GM10847 (cell line): ENCODE measurements around the gene CELF3.

Source experiments
- POLR2A ChIP-seq: IDR thresholded peaks from 2 replicates; pipeline ENCODE4 v1.6.1; 2011; ENCODE audit not compliant: insufficient read length; ENCODE audit errors: extremely low read depth

The CELF3 gene

DNA sequence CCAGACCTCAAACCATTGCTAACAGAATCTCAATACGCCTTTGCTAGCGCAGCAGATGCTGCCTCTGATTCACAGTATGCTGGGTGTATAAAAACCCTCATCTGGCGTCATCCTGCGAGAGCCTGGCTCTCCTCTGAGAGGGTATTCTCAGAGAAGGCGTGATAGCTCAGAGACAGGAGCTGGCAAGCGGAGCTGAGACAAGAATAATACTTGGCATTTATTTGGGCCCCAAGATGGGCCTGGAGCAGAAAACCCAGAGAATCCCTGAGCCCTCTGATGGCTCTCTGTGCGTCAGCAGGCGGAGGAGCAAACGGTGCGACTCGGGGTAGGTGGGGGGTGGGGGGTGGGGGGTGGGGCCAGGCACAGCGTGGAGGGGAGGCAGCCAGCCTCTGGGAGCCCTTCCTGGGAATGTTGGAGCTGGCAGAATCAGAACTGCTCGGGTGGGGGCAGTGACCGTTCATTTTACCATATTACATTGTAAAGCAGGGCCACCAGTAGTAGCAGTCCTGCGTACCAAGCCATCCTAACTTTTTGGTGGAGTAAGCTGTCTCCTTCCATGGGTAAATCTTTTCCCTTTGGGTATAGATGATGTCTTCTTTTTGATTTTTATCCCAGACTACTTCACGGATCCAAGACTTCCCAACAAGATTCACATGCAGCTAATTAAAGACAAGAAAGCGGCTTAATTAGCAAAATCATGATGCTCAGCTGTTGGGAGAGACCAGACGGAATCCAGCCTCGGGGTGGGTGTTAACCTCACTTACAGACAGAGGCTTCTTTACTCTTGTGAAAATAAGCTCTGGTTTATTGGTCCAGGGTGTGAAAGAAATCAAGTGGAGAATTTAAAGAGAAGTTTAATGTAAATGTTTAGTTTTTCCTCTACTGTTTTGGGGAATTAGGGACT lies 11.8 kb upstream of the CELF3 start:
- TF ChIP-seq POLR2A = no peak

DNA sequence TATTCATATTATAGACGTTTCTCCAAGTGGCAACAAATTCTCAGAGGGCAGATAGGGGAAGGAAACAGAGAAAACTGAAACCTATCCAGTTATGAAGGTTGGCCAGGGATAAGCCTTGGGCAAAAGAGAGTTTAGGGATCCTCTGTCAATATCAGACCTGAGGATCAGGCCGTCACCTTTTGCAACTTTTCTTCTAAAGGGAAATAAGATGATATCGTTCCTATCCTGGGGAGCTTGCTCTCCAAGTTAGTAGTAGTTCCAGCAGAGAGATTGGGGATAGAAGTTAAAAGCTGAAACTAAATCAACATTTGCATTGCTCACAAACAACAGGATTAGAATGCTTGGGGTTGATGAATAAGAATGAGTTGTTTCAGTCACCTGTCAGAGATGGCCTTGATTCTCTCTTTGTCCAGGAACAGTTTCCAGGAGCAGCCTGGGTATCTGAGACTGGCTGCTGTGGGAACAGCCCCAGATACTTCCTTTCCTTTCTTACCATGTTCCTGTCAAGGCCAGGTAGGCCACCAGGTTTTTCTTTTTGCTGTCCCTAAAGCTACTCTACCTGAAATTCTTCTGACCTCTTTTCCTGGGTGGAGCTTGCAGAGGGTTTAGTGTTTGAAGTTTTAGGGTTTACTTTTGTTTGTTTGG lies 7.2 kb upstream of the CELF3 start:
- TF ChIP-seq POLR2A = no peak

- no peak for TF ChIP-seq POLR2A
Measured at GRCh38 chr1:151721788-151722510, 5.3 kb upstream of the CELF3 start.

- TF ChIP-seq POLR2A = no peak
Measured at GRCh38 chr1:151720974-151721787, 4.6 kb upstream of the CELF3 start, which contains the start of gene RIIAD1. Gene RIIAD1, plus strand, starts transcription at chr1:151721522. Its CDS starts 15 bp downstream, at chr1:151721537.

DNA sequence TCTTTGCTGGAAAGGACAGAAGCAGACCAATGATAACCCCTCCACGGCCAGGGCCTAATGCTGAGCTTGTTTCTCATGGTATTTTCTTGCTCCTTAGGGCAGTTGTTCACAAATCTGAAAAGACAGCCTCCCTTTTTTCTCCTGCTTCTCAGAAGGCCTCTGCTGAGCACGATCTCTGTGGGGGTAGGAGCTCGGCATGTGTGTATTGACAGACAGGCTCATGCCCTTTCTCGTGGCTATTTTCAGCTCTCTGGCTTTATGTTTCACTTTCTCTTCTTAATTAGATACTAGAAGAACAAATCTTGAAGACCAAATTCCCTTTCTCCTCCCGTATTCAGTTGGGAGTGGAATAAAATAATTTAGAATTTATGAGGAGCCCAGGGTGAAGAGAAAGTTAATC lies 4.0 kb upstream of the CELF3 start:
- TF ChIP-seq POLR2A = no peak

DNA sequence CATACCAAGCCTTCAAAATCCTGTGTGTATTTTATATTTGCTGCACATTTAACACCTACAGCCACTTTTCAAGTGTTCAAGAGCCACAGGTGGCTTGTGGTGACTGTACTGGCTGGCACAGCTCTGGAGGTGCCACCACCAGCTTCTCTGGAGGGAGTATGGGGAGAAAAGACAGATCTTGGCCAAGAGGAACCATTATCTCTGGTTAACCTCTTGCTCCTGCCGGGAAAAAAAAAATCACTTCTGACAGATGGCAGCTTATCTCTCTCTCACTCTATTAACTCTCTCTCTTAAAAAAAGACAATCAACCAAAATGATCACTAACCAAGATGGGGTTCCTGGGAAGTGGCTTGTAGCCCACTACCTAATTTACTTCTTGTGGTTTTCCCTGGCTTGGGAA lies 3.5 kb upstream of the CELF3 start:
- no peak for TF ChIP-seq POLR2A

DNA sequence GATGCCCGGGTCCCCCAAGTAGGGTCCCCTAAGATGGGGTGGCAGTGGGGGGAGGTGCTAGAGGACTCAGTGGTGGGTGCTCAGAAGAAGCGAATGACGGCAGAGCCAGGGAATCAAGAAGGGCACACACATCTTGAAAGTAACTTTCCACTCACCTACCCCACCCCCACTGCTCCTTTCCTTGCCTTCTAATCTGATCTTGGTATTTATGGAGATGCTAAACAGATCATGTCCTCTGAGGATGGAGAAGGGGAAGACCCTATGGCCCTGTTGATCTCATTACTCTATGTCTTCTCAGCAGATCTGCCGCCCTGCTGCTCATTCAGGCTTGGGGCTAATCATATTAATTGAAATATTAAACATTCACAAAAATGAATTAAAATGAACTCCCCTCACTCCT lies 2.1 kb upstream of the CELF3 start:
- no peak for TF ChIP-seq POLR2A

GRCh38 chr1:151718011-151718431 lies 1.4 kb upstream of the CELF3 start:
- TF ChIP-seq POLR2A = no peak

GRCh38 chr1:151716405-151716762 lies 219 bp downstream of the CELF3 start:
- TF ChIP-seq POLR2A = no peak

GRCh38 chr1:151715726-151716404 lies 738 bp downstream of the CELF3 start:
- no peak for TF ChIP-seq POLR2A

GRCh38 chr1:151714820-151715725 lies 1.5 kb downstream of the CELF3 start:
- TF ChIP-seq POLR2A = no peak

DNA sequence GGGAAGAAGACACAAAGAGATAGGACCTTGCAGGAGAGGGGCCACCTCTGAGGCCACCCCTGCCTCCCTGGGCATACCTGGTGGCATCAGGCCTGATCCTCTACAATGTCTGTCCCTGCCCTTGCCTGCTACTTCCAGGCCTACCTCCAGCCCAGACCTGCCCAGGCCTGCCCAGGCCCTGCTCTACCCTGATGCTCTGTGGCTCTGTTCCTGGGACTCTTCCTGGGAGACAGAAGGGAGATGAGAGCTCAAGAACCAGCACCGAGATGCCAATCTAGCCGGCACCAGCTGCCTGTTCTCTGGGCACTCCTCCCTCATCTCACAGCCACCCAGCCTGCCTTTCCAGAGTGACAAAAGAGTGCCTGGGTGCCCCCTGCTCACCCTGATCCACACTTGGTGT lies 2.7 kb downstream of the CELF3 start:
- no peak for TF ChIP-seq POLR2A

- no peak for TF ChIP-seq POLR2A
Measured at GRCh38 chr1:151713044-151713443, 3.6 kb downstream of the CELF3 start.
